Transverse colon (tissue), 4 donors: ENCODE measurements around the gene OSM.

ENCODE experiments used
- EP300 ChIP-seq: sonication (generic); formaldehyde crosslinking; IDR thresholded peaks from one replicate; pipeline ENCODE4 v1.6.1; 2017; ENCODE audit warnings: antibody characterized with exemption, low read depth
- POLR2A ChIP-seq: fragments of 450-650 bp; IDR thresholded peaks from one replicate; pipeline ENCODE4 v1.6.1; 2016; ENCODE audit warnings: antibody characterized with exemption, mild to moderate bottlenecking, moderate library complexity
- POLR2AphosphoS5 ChIP-seq, 3 donors: sonication (generic); formaldehyde crosslinking; IDR thresholded peaks; one replicate each; pipeline ENCODE4 v1.6.1; 2016; ENCODE audit warnings: antibody characterized with exemption in 3 of 3
- TF ChIP-seq, protein P1 (sequence below), 5 experiments: fragments of 200-600 bp in 3 of 5; fragments of 450-650 bp in 2 of 5; sonication (generic) in 3 of 5; IDR thresholded peaks; 1 replicate in 2 of 5; 2 replicates in 3 of 5; pipeline ENCODE4 v1.5.1; 2016 to 2017; ENCODE audit warnings: antibody characterized with exemption in 5 of 5, inconsistent platforms in 3 of 5, mild to moderate bottlenecking in 2 of 5, moderate library complexity in 1 of 5

- TF ChIP-seq, protein P1, sequence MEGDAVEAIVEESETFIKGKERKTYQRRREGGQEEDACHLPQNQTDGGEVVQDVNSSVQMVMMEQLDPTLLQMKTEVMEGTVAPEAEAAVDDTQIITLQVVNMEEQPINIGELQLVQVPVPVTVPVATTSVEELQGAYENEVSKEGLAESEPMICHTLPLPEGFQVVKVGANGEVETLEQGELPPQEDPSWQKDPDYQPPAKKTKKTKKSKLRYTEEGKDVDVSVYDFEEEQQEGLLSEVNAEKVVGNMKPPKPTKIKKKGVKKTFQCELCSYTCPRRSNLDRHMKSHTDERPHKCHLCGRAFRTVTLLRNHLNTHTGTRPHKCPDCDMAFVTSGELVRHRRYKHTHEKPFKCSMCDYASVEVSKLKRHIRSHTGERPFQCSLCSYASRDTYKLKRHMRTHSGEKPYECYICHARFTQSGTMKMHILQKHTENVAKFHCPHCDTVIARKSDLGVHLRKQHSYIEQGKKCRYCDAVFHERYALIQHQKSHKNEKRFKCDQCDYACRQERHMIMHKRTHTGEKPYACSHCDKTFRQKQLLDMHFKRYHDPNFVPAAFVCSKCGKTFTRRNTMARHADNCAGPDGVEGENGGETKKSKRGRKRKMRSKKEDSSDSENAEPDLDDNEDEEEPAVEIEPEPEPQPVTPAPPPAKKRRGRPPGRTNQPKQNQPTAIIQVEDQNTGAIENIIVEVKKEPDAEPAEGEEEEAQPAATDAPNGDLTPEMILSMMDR (IDR thresholded peaks at IDR 0.05), result no peak
- TF ChIP-seq POLR2AphosphoS5 (IDR thresholded peaks at IDR 0.05), result no peak
- no peak for TF ChIP-seq POLR2A
- TF ChIP-seq EP300, result no peak
Observed at GRCh38 chr22:30315962-30316576, 49.4 kb upstream of the OSM start.
